ENCODE measurements around the gene FBXO11.

FBXO11 gene

DNA sequence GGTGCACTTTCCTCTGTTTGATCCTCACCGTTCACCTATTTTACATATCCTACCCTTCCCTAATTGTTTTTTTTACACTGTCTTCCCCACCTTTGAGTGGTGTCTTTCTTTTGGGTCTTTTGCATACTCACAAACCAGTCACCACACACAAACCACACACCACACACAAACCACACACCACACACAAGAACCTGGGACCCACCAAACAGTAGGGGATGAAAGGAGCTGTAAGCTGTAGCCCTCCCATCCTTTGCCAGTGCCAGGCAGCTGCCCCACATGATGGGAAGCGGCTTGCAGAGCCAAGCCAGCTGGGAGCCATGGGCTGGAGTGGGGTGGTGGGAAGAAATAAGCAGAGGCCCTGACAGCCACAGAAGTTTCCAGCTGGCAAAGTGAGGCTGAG is 162.2 kb downstream of the FBXO11 start:
- in situ Hi-C loops (cut with MboI; ENCODE audit: low sequenced_read_pairs): no loop called here

- in situ Hi-C loops (cut with MboI; ENCODE audit: low sequenced_read_pairs): no loop called here
Measured at GRCh38 chr2:47741637-47742036, 164.7 kb downstream of the FBXO11 start.

DNA sequence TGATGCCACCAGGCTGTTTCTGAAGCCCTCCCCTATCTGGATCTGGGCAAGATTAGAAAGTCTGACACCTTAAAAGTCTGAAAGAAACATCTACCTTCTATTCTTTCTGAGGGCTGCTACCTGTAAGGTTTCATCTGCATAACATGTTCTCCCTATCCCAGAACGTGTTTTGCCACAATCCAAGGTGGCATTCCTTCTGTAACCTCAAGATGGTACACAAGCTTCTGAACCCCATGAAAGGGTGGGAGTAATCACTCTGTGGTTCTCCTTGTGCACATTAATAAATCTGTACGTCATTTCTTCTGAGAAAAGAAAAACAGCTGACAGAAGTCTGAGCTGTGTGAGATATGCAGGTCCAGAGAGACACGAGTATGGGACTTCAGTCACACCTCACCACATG is 165.2 kb downstream of the FBXO11 start:
- in situ Hi-C loops (cut with MboI; ENCODE audit: low sequenced_read_pairs): no loop called here
